Measurements from ENCODE around the gene DTNB. TPM values are rescaled to one million over a fixed set of nuclear protein-coding genes. Genes with fewer than 3 reads are reported as not detected.

The DTNB gene
- polyA plus RNA-seq, 1 of the 3 experiments (the other 2 are of a cell fraction), result 15.3 TPM

DNA sequence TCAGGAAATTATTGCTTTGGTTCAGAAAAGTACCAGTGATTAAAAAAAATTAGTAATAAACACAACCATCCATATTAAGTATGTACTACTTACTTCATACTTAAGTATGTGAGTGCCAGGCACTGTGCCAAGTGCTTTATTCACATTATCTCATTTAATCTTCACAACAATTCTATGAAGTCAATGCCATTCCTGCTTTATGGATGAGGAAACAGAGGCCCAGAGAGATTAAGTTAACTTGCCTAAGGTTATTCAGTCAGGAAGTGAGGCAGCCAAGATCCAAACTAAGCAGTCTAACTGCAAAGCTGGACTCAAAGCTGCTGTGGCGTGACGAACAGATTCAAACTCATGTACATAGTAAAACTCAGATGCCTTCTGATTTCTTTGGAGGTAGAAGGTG, 22.3 kb downstream of the DTNB start:
- no peak for DNase-seq
- peaks cover 0 to 2% of the 10 kb centered on the region in 2 experiments; a peak in 2 of 4 replicates for H3K4me1 ChIP-seq (ENCODE audit: control insufficient read depth in 1 of 2, insufficient read depth in 2 of 2, low read depth in 1 of 2, low read length in 1 of 2)
- H3K27ac ChIP-seq (ENCODE audit: low read depth in 2 of 2, low read length in 1 of 2), result no peak overlapping the region
- H3K36me3 ChIP-seq (replicated peaks in 1 of 2; ENCODE audit: control insufficient read depth in 1 of 2, insufficient read depth in 2 of 2, low read length in 1 of 2), result no peaks in the 10 kb centered on the region
- H3K9ac ChIP-seq, result no peak overlapping the region
- H3K4me3 ChIP-seq (ENCODE audit: low read depth in 2 of 2, low read length in 1 of 2), result no peak overlapping the region
- H3K4me2 ChIP-seq, result no peak overlapping the region
- H3K9me3 ChIP-seq, result no peaks in the 10 kb centered on the region
- CTCF ChIA-PET, result interaction anchor here (1.1 kb wide), 2 partner anchors 42 to 44 kb away, joined by 3 to 5 read pairs; no protein-coding TSS in a partner anchor
- H3K79me2 ChIP-seq (ENCODE audit: insufficient read depth), result peaks cover 4% of the 10 kb centered on the region
- no peak overlapping the region for H2AFZ ChIP-seq (ENCODE audit: low read depth)
- 78% methylated on average over 2 of the region's 2 CpGs for WGBS (ENCODE audit: low lambda C conversion rate)
- no peaks in the 10 kb centered on the region for H3K27me3 ChIP-seq (ENCODE audit: insufficient read depth)
- no peaks in the 10 kb centered on the region for H3F3A ChIP-seq (replicated peaks; ENCODE audit: insufficient read depth)
- POLR2A ChIA-PET, result interaction anchor here (0.6 kb wide), 1 partner anchor 91 kb away, joined by 3 read pairs; no protein-coding TSS in a partner anchor
- no peaks in the 10 kb centered on the region for H3K9me2 ChIP-seq
- no peak for TF ChIP-seq POLR2AphosphoS5 (IDR thresholded peaks at IDR 0.05; ENCODE audit: low read depth, low read length)
- no peak for TF ChIP-seq JUND (IDR thresholded peaks at IDR 0.05)
- no peak for TF ChIP-seq REST (IDR thresholded peaks at IDR 0.05; ENCODE audit: low read depth, low read length)
- TF ChIP-seq MXI1 (IDR thresholded peaks at IDR 0.05; ENCODE audit: low read depth, low read length), result no peak
- no peak for TF ChIP-seq YY1 (IDR thresholded peaks at IDR 0.05; ENCODE audit: low read depth)
- TF ChIP-seq RCOR1 (IDR thresholded peaks at IDR 0.05; ENCODE audit: low read length), result no peak
- no peak for TF ChIP-seq FOXJ3 (CRISPR knock-in tag; IDR thresholded peaks at IDR 0.05)
- no peak for TF ChIP-seq GABPA (IDR thresholded peaks at IDR 0.05; ENCODE audit: low read depth)
- no peak for TF ChIP-seq FOXM1 (IDR thresholded peaks at IDR 0.05; ENCODE audit: low read depth)
- H4K20me1 ChIP-seq (ENCODE audit: insufficient read depth), result no peaks in the 10 kb centered on the region

GRCh38 chr2:25650256-25650655, 23.1 kb downstream of the DTNB start:
- Histone ChIP-seq H3K4me2 (no peak overlapping the region), H3K4me3 (ENCODE audit: low read depth in 2 of 2, low read length in 1 of 2) (no peak overlapping the region), H3K27me3 (ENCODE audit: insufficient read depth) (no peaks in the 10 kb centered on the region), H3K9me2 (no peaks in the 10 kb centered on the region), H3K36me3 (replicated peaks in 1 of 2; ENCODE audit: control insufficient read depth in 1 of 2, insufficient read depth in 2 of 2, low read length in 1 of 2) (no peaks in the 10 kb centered on the region), H3K79me2 (ENCODE audit: insufficient read depth) (peaks cover 4% of the 10 kb centered on the region), H3K27ac (ENCODE audit: low read depth in 2 of 2, low read length in 1 of 2) (no peak overlapping the region), H2AFZ (ENCODE audit: low read depth) (no peak overlapping the region), H3K9ac (no peak overlapping the region), H3K4me1 (ENCODE audit: control insufficient read depth in 1 of 2, insufficient read depth in 2 of 2, low read depth in 1 of 2, low read length in 1 of 2) (peaks cover 0 to 2% of the 10 kb centered on the region in 2 experiments; a peak in 2 of 4 replicates), H4K20me1 (ENCODE audit: insufficient read depth) (no peaks in the 10 kb centered on the region), H3K9me3 (no peaks in the 10 kb centered on the region), H3F3A (replicated peaks; ENCODE audit: insufficient read depth) (no peaks in the 10 kb centered on the region)
- ChIA-PET CTCF (no interaction called here), POLR2A (no interaction called here)
- DNase-seq, result no peak
- 99% methylated on average over 3 of the region's 3 CpGs for WGBS (ENCODE audit: low lambda C conversion rate)
- TF ChIP-seq MXI1 (IDR thresholded peaks at IDR 0.05; ENCODE audit: low read depth, low read length) (no peak), RXRA (IDR thresholded peaks at IDR 0.05; ENCODE audit: borderline replicate concordance, low read depth) (no peak), POLR2AphosphoS5 (IDR thresholded peaks at IDR 0.05; ENCODE audit: low read depth, low read length) (no peak), NFIC (IDR thresholded peaks at IDR 0.05; ENCODE audit: borderline replicate concordance) (no peak)

Data from SK-N-SH (cell line).